Heart right ventricle (tissue), 16 donors: ENCODE data around the gene ZNG1A. TPM values are rescaled to one million over a fixed set of nuclear protein-coding genes. Genes with fewer than 3 reads are reported as not detected.
"Not testable (repeated sequence)": the region's sequence is repeated elsewhere in the genome, so short reads cannot be mapped to it uniquely, and the experiment has no call there.

ENCODE experiments used
- ATAC-seq, 8 donors: fragments of 200-7000 bp; cut with Tn5 transposase; one replicate each; pipeline ENCODE4 v1.9.1; 2020; ENCODE audit warnings: mild to moderate bottlenecking in 8 of 8, moderate library complexity in 8 of 8, moderate number of reproducible peaks in 1 of 8
- DNase-seq, 2 donors: peaks; one replicate each; pipeline ENCODE4 v3.0.0-alpha.2; 2020
- H3K27ac ChIP-seq, 10 donors: fragments of 200-600 bp; sonication (generic) in 2 of 10; one replicate each; pipeline versions ENCODE4 v1.5.0 to v1.8.0; 2020 to 2022; ENCODE audit warnings: mild to moderate bottlenecking in 3 of 10
- H3K27me3 ChIP-seq, 7 donors: fragments of 200-600 bp; one replicate each; pipeline ENCODE4 v1.8.0; 2021 to 2022; ENCODE audit warnings: mild to moderate bottlenecking in 2 of 7
- H3K36me3 ChIP-seq, 9 donors: fragments of 200-600 bp; sonication (generic) in 1 of 9; one replicate each; pipeline versions ENCODE4 v1.5.0 to v1.8.0; 2020 to 2022; ENCODE audit warnings: mild to moderate bottlenecking in 2 of 9
- H3K4me1 ChIP-seq, 9 donors: fragments of 200-600 bp; sonication (generic) in 1 of 9; one replicate each; pipeline versions ENCODE4 v1.5.0 to v1.8.0; 2020 to 2022; ENCODE audit warnings: mild to moderate bottlenecking in 4 of 9
- H3K4me3 ChIP-seq, 10 donors: fragments of 200-600 bp; sonication (generic) in 2 of 10; one replicate each; pipeline versions ENCODE4 v1.5.0 to v1.8.0; 2020 to 2022; ENCODE audit warnings: mild to moderate bottlenecking in 7 of 10, moderate library complexity in 2 of 10
- H3K9me3 ChIP-seq, 11 donors: fragments of 200-600 bp in 10 of 11; sonication (generic) in 2 of 11; one replicate each; pipeline versions ENCODE4 v1.5.0 to v1.8.0; 2013 to 2022; ENCODE audit warnings: mild to moderate bottlenecking in 2 of 11, control low read depth in 1 of 11, moderate library complexity in 1 of 11
- WGBS, 2 donors: extraction: QIAGEN DNeasy Blood & Tissue Kit; methylation state at CpG; one replicate each; pipeline ENCODE4 v1.1.7; 2013; ENCODE audit warnings: inconsistent platforms in 1 of 2; 5-methylcytosine and 5-hydroxymethylcytosine counted together
- intact Hi-C, 10 donors: fragments of 100-400 bp; cut with DNase I; formaldehyde crosslinking; loops; one replicate each; pipeline versions ENCODE4 v1.11.1 to v1.14.2; 2022
- polyA plus RNA-seq, 2 donors: library from polyadenylated mRNA; stranded (reverse); fragments of 200-250 nt; gene quantifications; one replicate each; pipeline ENCODE4 v1.2.3, GENCODE V29; 2013
- total RNA-seq, 10 donors: library from RNA; stranded (reverse); fragmentation: NEBNext Ultra II Directional in 3 of 10; extraction: Animal tissue kit (Norgen Biotek cat#: 25700) in 3 of 10; gene quantifications; one replicate each; pipeline versions ENCODE4 v1.2.1 to v1.2.4, GENCODE V29; 2021 to 2023
- donor health status: Arrhythmogenic right ventricular cardiomyopathy.
- donor health status: ischemic (EF 13 %, LVEDD 7.1; RV severe dilation, severe dysfunction).
- donor health status: healthy with polysubstance abuse.
- donor health status: DM: no; HTN: yes; CAD: no.
- donor health status: DM: no; HTN: no; CAD: no.
- donor health status: ischemic (EF 25% LVEDD 6.9; RV normal size, moderate dysfunction).
- donor health status: ischemic (EF 25% LVEDD 5.7; RV mildly dilated, moderate dysfunction).
- donor health status: healthy.
- donor health status: DM: yes; HTN: yes; CAD: no.
- donor health status: Ischemic cardiomyopathy.
- donor health status: ischemic (EF 35%, LVEDD 5.7; RV mildly dilated, moderate dysfunction).
- donor health status: nonischemic (EF 11% LVEDD 7.7; RV severe dilation, severe dysfunction).
- donor health status: DM: yes; HTN: yes; CAD: no.
- donor health status: PGD.
- donor health status: ischemic (EF 29% LVEDD 5.4; RV normal size, mild dysfunction).
- donor health status: nonischemic (EF 23%, LVEDD 6.1; RV moderate dilation, normal function).

The ZNG1A gene
- total and polyA plus RNA-seq, 12 donors: 14.2 to 43.4 (median 19.9) TPM

- 19 to 24% methylated on average over 20 to 21 of the region's 22 CpGs for WGBS, 2 donors
- Histone ChIP-seq H3K4me1 (peaks cover 0 to 13% (median 8%) of the 10 kb centered on the region in 9 donors), H3K27me3 (peaks cover 7 to 83% (median 66%) of the 10 kb centered on the region in 7 donors)
- H3K36me3 ChIP-seq, H3K9me3 ChIP-seq, DNase-seq, H3K4me3 ChIP-seq, H3K27ac ChIP-seq, intact Hi-C loops, ATAC-seq: not testable (repeated sequence)
Observed at GRCh38 chr9:108742-109495, 69.9 kb downstream of the ZNG1A start.

- WGBS, 2 donors: 84 to 86% methylated on average over 8 of the region's 8 CpGs
- intact Hi-C loops, H3K27ac ChIP-seq, DNase-seq, H3K4me1 ChIP-seq, H3K36me3 ChIP-seq, H3K9me3 ChIP-seq, ATAC-seq, H3K4me3 ChIP-seq: not testable (repeated sequence)
- H3K27me3 ChIP-seq: peaks cover 0 to 56% (median 39%) of the 10 kb centered on the region in 7 donors
Observed at GRCh38 chr9:105991-106390, 72.9 kb downstream of the ZNG1A start.

- H3K4me1 ChIP-seq, H3K36me3 ChIP-seq, H3K27ac ChIP-seq, ATAC-seq, DNase-seq, intact Hi-C loops, H3K9me3 ChIP-seq, H3K4me3 ChIP-seq: not testable (repeated sequence)
- H3K27me3 ChIP-seq: peaks cover 0 to 11% (median 0%) of the 10 kb centered on the region in 7 donors
- WGBS, 2 donors: 90% methylated on average over 9 of the region's 9 CpGs
Observed at GRCh38 chr9:100430-100829, 78.4 kb downstream of the ZNG1A start.

GRCh38 chr9:99867-100266 is 79.0 kb downstream of the ZNG1A start:
- 80 to 85% methylated on average over 6 of the region's 6 CpGs for WGBS, 2 donors
- H3K27ac ChIP-seq, DNase-seq, H3K36me3 ChIP-seq, H3K4me3 ChIP-seq, intact Hi-C loops, H3K9me3 ChIP-seq, H3K4me1 ChIP-seq, H3K27me3 ChIP-seq, ATAC-seq: not testable (repeated sequence)

GRCh38 chr9:98775-99174 is 80.1 kb downstream of the ZNG1A start:
- H3K4me1 ChIP-seq, H3K27ac ChIP-seq, H3K9me3 ChIP-seq, intact Hi-C loops, H3K36me3 ChIP-seq, H3K27me3 ChIP-seq, H3K4me3 ChIP-seq, ATAC-seq, DNase-seq: not testable (repeated sequence)
- WGBS, 2 donors: 71 to 79% methylated on average over 2 to 3 of the region's 3 CpGs

- peak in 1 of 8 donors; percentile 17 for ATAC-seq
- intact Hi-C loops, DNase-seq: not testable (repeated sequence)
Observed at GRCh38 chr9:94992-95391, 83.9 kb downstream of the ZNG1A start.

GRCh38 chr9:94323-94722 is 84.5 kb downstream of the ZNG1A start:
- H3K4me1 ChIP-seq, H3K27me3 ChIP-seq, H3K27ac ChIP-seq, H3K9me3 ChIP-seq, H3K36me3 ChIP-seq, H3K4me3 ChIP-seq, DNase-seq, intact Hi-C loops: not testable (repeated sequence)
- peak in 1 of 8 donors; percentile 16 for ATAC-seq
- WGBS, 2 donors: 48 to 60% methylated on average over 4 of the region's 5 CpGs

More at GRCh38 chr9:94992-95391, 83.9 kb downstream of the ZNG1A start:
- H3K4me1 ChIP-seq, H3K9me3 ChIP-seq, H3K27me3 ChIP-seq, H3K27ac ChIP-seq, H3K4me3 ChIP-seq, H3K36me3 ChIP-seq: not testable (repeated sequence)
- 66 to 72% methylated on average over 4 of the region's 4 CpGs for WGBS, 2 donors

GRCh38 chr9:93909-94308 is 84.9 kb downstream of the ZNG1A start:
- ATAC-seq, H3K9me3 ChIP-seq, H3K27ac ChIP-seq, DNase-seq, intact Hi-C loops, H3K36me3 ChIP-seq, H3K4me1 ChIP-seq, H3K4me3 ChIP-seq, H3K27me3 ChIP-seq: not testable (repeated sequence)
- 89 to 90% methylated on average over 4 of the region's 5 CpGs for WGBS, 2 donors

GRCh38 chr9:90851-91250 is 88.0 kb downstream of the ZNG1A start:
- intact Hi-C loops, H3K27ac ChIP-seq, H3K9me3 ChIP-seq, DNase-seq, H3K4me1 ChIP-seq, H3K4me3 ChIP-seq, H3K36me3 ChIP-seq, ATAC-seq, H3K27me3 ChIP-seq: not testable (repeated sequence)
- WGBS, 2 donors: 76 to 84% methylated on average over 1 of the region's 1 CpG
